Measurements from ENCODE around the gene BCKDHB.

DNA sequence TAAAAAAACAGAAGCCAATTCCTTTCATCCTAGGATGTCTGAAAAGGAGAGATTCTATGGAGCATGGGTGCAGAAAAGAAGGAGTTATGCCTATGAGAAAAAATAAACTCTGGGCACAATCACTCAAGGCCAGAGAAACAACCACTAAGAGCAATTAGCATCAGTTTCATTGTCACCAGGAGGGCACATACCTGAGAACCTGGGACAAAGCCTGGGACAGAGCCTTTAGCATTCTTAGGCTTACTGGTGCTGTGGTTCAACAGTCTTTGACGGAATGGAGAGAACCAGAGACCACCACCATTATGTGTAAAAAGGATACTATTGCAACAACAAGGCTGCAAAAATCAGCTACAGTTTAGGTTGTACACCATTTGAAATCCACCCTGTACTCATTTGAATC is 29.4 kb upstream of the BCKDHB start:
- TF ChIP-seq CTCF (IDR thresholded peaks at IDR 0.05 in 4 of 5, conservative IDR thresholded peaks at IDR 0.05 in 1 of 5) (no peak), POLR2A (IDR thresholded peaks at IDR 0.05) (no peak)

Data from gastrocnemius medialis (tissue), 4 donors.